Sigmoid colon (tissue), 7 donors: Measurements from ENCODE around the gene PDCD4. TPM values are rescaled to one million over a fixed set of nuclear protein-coding genes. Genes with fewer than 3 reads are reported as not detected.

Experiments
- DNase-seq: peaks from one replicate; pipeline ENCODE4 v3.0.0-alpha.2; 2019
- H3K27ac ChIP-seq, 4 donors: fragments of 200-600 bp; sonication (generic); one replicate each; pipeline ENCODE4 v1.5.1; 2016 to 2019; ENCODE audit warnings: mild to moderate bottlenecking in 1 of 4
- H3K27me3 ChIP-seq, 3 donors: fragments of 200-600 bp; sonication (generic); one replicate each; pipeline ENCODE4 v1.5.1; 2019; ENCODE audit warnings: mild to moderate bottlenecking in 1 of 3
- H3K36me3 ChIP-seq, 4 donors: fragments of 200-600 bp; sonication (generic); one replicate each; pipeline ENCODE4 v1.5.1; 2016 to 2019
- H3K4me1 ChIP-seq, 4 donors: fragments of 200-600 bp; sonication (generic); one replicate each; pipeline ENCODE4 v1.5.1; 2017 to 2019
- H3K4me3 ChIP-seq, 4 donors: fragments of 200-600 bp; sonication (generic); one replicate each; pipeline ENCODE4 v1.5.1; 2017 to 2019; ENCODE audit warnings: mild to moderate bottlenecking in 2 of 4, moderate library complexity in 1 of 4
- H3K9me3 ChIP-seq, 4 donors: fragments of 200-600 bp in 3 of 4; sonication (generic) in 3 of 4; one replicate each; pipeline versions ENCODE4 v1.5.1 to v1.6.1; 2013 to 2019
- CTCF ChIP-seq, 4 experiments: fragments of 450-650 bp in 3 of 4; fragments of 200-600 bp in 1 of 4; IDR thresholded peaks; one replicate each; pipeline ENCODE4 v1.5.1; 2016 to 2019; ENCODE audit warnings: antibody characterized with exemption in 4 of 4, mild to moderate bottlenecking in 3 of 4, moderate library complexity in 2 of 4
- EP300 ChIP-seq, 4 donors: sonication (generic); formaldehyde crosslinking; IDR thresholded peaks; one replicate each; pipeline ENCODE4 v1.6.1; 2017; ENCODE audit warnings: antibody characterized with exemption in 4 of 4
- POLR2A ChIP-seq, 2 donors: fragments of 450-650 bp; IDR thresholded peaks; one replicate each; pipeline ENCODE4 v1.6.1; 2016; ENCODE audit warnings: antibody characterized with exemption in 2 of 2, mild to moderate bottlenecking in 2 of 2, moderate library complexity in 2 of 2
- POLR2AphosphoS5 ChIP-seq, 4 donors: sonication (generic); formaldehyde crosslinking; IDR thresholded peaks; one replicate each; pipeline ENCODE4 v1.6.1; 2017; ENCODE audit warnings: antibody characterized with exemption in 4 of 4
- WGBS, 2 donors: extraction: QIAGEN DNeasy Blood & Tissue Kit; methylation state at CpG; one replicate each; pipeline ENCODE4 v1.1.7; 2013; 5-methylcytosine and 5-hydroxymethylcytosine counted together
- intact Hi-C: fragments of 100-400 bp; cut with DNase I; formaldehyde crosslinking; loops from one replicate; pipeline ENCODE4 v1.15.1; 2023
- polyA plus RNA-seq, 3 donors: library from polyadenylated mRNA; stranded (reverse); fragments of 200-250 nt; gene quantifications; one replicate each; pipeline ENCODE4 v1.2.3, GENCODE V29; 2013
- total RNA-seq, 4 donors: library from RNA; depleted of rRNA; stranded (reverse); fragments of >200 nt; gene quantifications; one replicate each; pipeline ENCODE4 v1.1.0, GENCODE V29; 2016
- donor health status: healthy with polysubstance abuse.
- donor health status: Bipolar disorder and iron deficiency.
- donor health status: healthy.

Gene PDCD4
- total and polyA plus RNA-seq, 7 donors = 64.3 to 327 (median 140) TPM

DNA sequence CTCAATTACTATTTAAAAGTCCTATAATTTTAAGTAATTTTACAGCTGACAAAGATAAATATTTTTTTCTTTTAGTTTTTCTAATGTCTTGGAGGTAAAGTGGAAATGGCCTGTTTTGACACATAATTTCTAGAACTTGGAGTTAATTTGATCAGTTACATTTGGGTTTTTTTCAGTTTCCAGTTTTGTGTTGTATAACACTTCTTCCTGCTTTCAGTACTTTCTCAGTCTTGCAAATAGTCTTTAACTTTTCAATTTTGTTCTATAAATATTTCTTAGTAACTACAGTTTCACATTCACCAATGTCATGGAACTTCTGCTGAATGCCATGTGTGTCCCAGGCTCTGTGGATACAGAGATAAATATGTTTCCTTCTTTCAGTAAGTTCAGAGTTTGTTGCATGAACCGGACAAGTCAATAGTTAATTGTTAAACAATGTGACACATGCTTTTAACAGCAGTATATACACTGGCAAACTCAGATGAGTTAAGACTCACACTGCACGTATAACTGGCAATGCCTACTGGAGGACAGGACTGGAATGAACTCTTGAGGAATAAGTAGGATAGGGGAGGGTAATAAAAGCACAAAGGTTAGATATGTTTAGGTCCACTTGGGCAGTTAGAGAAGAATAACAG is 52.2 kb downstream of the PDCD4 start:
- no peak overlapping the region for H3K27ac ChIP-seq
- intact Hi-C loops = loop anchor here (10.0 kb wide), 1 partner anchor 71 kb away; no protein-coding TSS in a partner anchor
- TF ChIP-seq POLR2AphosphoS5 (IDR thresholded peaks at IDR 0.05) = no peak
- TF ChIP-seq CTCF (IDR thresholded peaks at IDR 0.05) = no peak
- TF ChIP-seq POLR2A (IDR thresholded peaks at IDR 0.05) = no peak
- no peak for TF ChIP-seq EP300 (IDR thresholded peaks at IDR 0.05)
- no peaks in the 10 kb centered on the region for H3K36me3 ChIP-seq
- no peaks in the 10 kb centered on the region for H3K27me3 ChIP-seq
- no peak for DNase-seq
- 10 to 50% methylated on average over 2 of the region's 2 CpGs for WGBS, 2 donors
- H3K4me3 ChIP-seq = no peak overlapping the region
- no peaks in the 10 kb centered on the region for H3K9me3 ChIP-seq
- peaks cover 0 to 51% (median 41%) of the 10 kb centered on the region in 4 donors for H3K4me1 ChIP-seq

DNA sequence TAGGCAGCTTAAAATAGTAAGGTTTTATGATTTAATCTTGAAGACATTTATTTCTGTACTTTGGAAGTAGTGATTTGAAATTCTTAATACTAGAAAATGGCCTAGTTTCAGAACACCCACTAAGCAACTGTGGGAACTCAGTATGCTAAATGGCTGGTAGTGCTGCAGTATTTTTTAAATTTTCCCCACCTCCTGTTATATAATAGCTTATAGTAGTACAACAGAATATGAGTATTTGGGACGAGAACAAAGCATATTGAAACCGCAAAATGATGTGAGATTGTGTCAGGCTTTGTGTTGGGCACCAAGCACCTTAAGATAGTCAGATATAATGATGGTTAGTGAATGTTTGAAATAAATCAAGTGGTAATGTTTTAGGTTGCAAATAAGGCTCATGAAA is 55.7 kb downstream of the PDCD4 start:
- Histone ChIP-seq H3K4me3 (no peak overlapping the region), H3K27me3 (no peaks in the 10 kb centered on the region), H3K4me1 (peaks cover 0 to 63% (median 37%) of the 10 kb centered on the region in 4 donors), H3K27ac (no peak overlapping the region), H3K9me3 (no peaks in the 10 kb centered on the region), H3K36me3 (no peaks in the 10 kb centered on the region)
- intact Hi-C loops = loop anchor here (10.0 kb wide), 1 partner anchor 67 kb away; no protein-coding TSS in a partner anchor
- DNase-seq = no peak
- no peak for TF ChIP-seq CTCF (IDR thresholded peaks at IDR 0.05)
- no peak for TF ChIP-seq POLR2A (IDR thresholded peaks at IDR 0.05)
- no peak for TF ChIP-seq POLR2AphosphoS5 (IDR thresholded peaks at IDR 0.05)
- TF ChIP-seq EP300 (IDR thresholded peaks at IDR 0.05) = no peak
- WGBS, 2 donors = 89 to 97% methylated on average over 2 of the region's 2 CpGs

DNA sequence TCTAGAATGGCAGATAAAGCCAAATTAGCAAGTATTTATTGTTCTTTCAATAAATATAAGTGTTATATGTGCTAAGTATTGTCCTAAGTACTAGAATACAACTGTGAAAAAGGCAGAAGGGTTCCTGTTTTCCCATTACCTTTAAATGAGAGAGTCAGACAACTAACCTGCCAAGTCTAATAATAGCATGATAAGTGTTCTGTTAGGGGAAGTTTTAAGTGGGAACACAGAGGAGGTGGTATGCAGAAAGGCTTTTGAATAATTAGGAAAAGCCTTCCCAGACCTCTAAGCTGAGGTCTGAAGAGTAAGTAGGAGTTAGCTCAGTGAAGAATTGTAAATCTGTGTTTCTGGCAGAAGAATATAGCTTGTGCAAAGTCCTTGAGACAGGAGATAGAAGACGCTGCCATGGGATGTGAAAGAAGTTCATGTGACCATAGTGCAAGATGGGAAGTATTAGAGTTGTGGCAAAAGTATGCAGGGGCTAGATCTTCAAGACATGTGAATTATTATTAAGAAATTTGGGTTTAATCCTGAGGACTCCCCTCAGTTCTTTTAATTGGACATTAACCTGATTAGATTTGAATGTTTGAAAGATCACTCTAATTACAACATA is 60.1 kb downstream of the PDCD4 start:
- Histone ChIP-seq H3K4me1 (peaks cover 0 to 38% (median 18%) of the 10 kb centered on the region in 4 donors), H3K9me3 (no peaks in the 10 kb centered on the region), H3K27ac (no peak overlapping the region), H3K36me3 (no peaks in the 10 kb centered on the region), H3K4me3 (no peak overlapping the region), H3K27me3 (no peaks in the 10 kb centered on the region)
- intact Hi-C loops = no loop called here
- TF ChIP-seq EP300 (IDR thresholded peaks at IDR 0.05) (no peak), POLR2A (IDR thresholded peaks at IDR 0.05) (no peak), POLR2AphosphoS5 (IDR thresholded peaks at IDR 0.05) (no peak), CTCF (IDR thresholded peaks at IDR 0.05) (no peak)
- 69 to 71% methylated on average over 1 of the region's 1 CpG for WGBS, 2 donors
- DNase-seq = no peak

DNA sequence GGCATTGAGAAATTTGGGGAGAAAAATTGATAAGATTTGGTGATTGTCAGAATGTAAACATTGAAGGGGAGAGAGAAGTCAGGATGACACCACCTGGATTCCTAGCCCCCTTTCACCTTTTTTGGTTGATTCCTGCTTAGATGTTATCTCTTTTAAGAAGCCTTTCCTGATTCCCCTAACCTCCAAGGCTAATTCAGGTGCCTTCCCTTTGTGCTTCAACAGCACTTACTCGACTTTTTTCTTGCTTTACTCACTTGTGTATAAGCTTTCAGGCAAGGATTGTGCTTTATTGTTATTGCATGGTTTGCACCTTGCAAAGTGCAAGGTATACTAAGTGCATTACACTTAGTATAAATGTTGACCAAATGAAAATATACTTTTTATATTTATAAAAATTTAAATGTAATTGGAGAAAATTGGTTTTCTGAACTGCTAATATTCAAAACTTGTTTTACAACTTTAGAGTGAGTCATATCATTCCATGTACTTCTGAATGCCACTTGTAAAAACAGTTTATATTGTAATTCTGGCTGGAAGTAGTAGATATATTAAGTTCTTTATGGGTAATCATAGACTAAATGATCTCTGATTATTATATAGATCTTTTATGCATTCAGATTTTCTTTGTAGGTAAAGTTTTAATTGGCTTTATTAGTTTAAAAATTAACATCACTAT is 60.9 kb downstream of the PDCD4 start:
- no peak for TF ChIP-seq CTCF (IDR thresholded peaks at IDR 0.05)
- TF ChIP-seq POLR2A (IDR thresholded peaks at IDR 0.05) = no peak
- no peak for TF ChIP-seq POLR2AphosphoS5 (IDR thresholded peaks at IDR 0.05)
- no peak for TF ChIP-seq EP300 (IDR thresholded peaks at IDR 0.05)
- H3K4me3 ChIP-seq = no peak overlapping the region
- DNase-seq = no peak
- H3K9me3 ChIP-seq = no peaks in the 10 kb centered on the region
- intact Hi-C loops = no loop called here
- no peak overlapping the region for H3K27ac ChIP-seq
- WGBS, 2 donors = 17 to 54% methylated on average over 1 of the region's 1 CpG
- H3K36me3 ChIP-seq = no peaks in the 10 kb centered on the region
- H3K4me1 ChIP-seq = peaks cover 0 to 42% (median 19%) of the 10 kb centered on the region in 4 donors
- H3K27me3 ChIP-seq = no peaks in the 10 kb centered on the region
